GM18867 (cell line): ENCODE data around the gene UROS.

Experiments
- ATAC-seq: cut with Tn5 transposase; IDR thresholded peaks from one replicate; pipeline ENCODE4 v1.9.1; 2021; ENCODE audit warnings: mild to moderate bottlenecking, moderate library complexity; ENCODE audit not compliant: unreplicated experiment

Gene UROS

DNA sequence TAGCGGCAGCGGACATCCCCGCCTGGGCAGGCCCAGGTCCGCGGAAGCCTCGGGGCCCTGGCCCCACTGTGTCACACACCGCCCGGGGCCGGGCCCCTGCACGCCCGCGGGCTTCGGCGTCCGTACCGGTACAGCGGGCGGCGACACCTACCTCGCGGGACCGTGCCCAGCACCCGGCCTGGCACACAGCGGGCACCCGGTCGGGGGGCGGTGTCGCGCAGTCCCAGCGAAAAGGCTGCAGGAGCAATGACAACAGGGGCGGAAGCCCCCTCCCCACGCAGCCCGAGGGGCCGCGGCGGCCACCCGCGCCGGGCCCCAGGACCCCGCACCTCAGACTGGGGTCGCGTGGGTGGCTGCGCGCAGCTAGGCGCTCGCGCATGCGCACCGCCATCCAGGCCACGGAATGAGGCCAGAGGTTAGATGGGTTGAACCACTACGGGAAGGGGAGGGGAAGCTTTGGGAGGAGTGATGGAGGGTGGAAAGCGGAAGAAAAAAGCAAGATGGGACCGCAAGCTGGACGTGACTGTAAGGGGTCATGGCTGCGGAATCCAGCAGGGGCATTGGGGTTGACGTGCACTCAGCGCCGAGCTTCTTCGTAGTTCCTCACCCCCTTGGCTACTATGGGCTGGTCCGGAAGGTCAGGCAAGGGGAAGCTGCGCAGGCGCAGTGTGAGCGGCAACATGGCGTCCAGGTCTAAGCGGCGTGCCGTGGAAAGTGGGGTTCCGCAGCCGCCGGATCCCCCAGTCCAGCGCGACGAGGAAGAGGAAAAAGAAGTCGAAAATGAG is at the start of gene UROS, which contains the start of gene BCCIP:
TSS of gene UROS (minus strand) at position 381 of the 785 bp plus-strand sequence. CDS start 6,759 bp downstream, outside the sequence.
TSS of gene BCCIP (plus strand) at position 669 of the 785 bp plus-strand sequence. CDS start at position 681, 12 bp downstream.
- peak; percentile 75 for ATAC-seq

DNA sequence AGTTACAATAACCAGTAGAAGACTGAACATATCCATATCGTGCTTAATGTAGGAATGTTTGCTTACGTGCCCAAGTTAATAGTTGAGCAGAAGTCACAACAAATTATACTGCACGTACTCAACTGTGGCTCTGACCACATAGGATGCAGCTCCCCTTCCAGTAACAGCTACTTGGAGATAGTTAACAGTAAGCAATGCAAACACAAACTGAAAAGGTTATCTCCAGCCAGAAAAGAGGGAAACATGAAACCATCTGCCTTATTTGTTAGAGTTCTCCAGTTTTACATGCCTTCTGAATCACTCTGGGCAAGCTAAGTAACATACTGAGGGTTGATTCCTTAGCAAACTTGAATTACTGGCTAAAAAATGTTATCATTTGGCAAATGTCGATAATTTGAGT is 48.3 kb upstream of the UROS start:
- no peak for ATAC-seq

DNA sequence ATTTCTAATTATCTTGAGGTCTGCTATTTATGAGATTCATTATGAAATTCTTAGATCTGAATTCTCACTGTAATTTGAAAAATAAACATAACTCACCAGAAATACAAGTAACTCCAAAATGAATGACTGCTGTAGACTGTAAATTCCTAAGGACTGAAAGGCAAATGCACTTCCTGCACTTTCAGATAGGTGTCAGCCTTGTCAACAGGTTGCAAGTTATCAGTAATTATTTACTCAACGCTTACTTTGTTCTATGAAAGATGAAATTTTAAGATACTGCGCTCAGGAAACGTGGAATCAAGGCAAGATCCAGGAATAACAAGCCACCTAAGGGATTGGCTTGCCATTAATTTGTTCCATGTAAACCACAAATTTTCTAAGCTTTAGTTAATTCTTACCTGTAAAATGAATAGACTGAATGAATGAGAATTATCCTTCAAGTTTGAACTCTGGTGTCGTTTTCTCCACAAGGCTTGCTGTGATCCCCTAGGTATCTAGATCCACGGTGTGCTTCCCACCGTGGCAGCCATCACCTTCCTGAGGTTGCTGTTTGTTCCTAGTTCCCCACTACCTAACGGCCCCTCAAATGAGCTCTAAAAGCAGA is 45.4 kb upstream of the UROS start:
- ATAC-seq: peak; percentile 87

DNA sequence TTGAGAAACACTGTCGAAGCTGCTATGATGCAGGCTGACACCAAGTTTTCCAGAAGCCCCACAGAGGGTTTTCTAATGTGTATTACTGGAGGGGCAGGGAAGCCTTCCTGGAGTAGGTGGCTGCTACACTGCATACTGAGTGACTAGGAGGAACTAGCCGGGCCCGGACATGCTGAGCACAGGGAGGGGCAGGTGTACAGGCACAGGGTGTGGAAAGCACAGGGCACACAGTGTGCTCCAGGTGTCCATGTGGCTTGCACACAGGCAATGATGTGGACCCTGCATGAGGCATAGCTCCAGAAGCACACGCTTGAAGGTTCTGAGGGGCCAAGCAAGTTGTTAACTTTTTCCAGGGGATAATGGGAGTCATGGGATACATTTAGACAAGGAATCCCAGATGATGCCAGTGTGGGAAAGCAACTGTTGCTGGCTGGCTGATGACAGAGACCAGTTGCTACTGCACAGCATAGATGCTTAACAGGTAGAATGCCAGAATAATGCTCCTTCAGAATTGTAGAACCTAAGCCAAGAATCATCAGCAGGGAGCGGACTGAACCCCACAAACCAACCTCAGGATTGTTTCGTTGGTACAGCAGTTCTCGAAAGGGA is 43.5 kb upstream of the UROS start:
- ATAC-seq: no peak

DNA sequence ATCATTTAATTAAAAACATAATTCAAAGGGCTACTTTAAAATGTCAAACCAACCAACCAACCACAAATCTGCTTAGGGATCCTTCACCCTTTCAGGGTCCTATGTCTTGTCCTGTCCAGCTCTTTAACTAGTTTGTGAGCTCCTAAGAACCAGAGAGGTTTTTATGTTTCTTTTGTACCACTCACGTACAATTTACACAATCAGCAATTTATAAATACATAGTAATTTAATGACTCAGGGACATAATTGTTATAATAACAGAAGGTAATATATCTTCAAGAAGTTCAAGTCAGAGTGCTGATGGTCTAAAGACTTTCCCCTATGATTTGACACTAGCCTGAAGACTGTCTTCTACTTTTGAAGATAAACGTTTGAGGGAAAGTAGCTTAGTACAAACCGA is 42.1 kb upstream of the UROS start:
- no peak for ATAC-seq

DNA sequence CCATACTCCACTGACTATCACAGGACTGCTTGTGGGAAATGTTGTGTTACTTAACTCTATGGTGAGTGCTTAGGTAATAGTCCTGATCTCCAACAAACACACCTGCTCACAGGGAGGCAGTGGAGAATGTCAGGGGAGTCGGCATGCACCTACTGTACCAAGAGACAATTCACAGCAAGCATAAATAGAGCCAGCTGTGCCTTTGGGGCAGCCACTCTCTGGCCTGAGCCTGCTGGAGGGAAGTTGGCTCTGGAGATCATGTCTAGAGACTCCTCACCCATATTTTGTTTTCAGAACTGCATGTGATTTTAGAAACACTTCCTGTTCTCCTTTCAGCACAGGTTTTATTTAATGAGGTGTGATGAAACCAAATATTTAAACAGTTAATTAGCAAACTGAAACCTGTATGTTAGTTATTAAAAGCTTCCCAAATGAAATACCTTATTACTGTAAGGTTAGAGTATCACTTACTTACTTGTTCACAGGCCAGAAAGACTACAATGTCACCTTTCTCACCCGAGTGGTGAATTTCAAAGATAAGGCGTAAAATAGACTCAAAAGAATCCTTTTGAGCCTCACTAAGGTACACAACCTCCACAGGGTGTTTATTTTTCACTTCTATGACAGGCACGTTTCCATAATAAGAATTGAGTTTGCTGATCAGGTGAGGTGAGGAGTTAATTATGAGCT is 36.2 kb upstream of the UROS start:
- no peak for ATAC-seq

DNA sequence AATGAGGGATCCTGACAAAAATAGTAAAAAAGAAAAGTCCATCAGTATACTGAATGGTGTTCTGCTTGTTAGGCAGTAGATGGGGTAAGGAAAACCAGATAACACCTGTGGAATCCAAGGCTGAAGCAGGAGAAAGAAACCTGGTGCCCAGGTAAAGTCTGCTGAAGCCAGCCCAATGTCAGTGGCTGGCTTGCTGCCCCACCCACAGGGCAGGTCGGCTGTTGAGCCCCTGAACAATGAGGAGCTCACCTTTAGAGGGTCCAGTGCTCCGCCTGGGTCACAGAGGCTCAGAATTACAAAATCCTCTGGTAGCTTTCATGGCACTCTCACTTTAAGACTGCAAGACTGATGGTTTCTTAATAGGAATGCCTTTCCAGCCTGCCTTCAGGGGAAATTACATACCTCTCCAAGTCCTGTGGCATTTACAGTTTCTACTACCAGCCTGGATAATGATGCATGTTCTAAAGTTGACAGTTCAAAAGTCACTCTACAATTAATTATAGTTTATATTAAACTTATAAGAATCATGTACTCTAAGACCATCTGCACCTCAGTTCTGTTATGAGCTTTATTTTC is 34.2 kb upstream of the UROS start:
- ATAC-seq: no peak

DNA sequence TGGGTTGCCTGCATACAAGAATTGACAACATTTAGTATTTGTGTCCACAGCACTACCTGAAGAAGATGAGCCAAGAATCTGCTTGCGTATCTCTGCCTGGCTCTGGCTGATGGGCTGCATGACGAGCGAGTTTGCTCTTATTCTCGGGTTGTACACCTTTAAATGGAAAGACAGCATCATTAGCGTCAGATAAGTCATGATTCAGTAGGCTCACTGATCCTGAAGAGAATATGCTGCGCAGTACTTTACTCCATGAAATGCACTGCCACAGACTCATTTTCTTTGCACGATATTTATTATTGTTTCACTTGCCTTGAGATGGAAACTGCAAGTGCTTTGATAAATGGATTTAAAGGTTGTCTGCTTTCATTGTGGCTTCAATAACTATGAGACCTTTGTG is 29.4 kb upstream of the UROS start:
- no peak for ATAC-seq

DNA sequence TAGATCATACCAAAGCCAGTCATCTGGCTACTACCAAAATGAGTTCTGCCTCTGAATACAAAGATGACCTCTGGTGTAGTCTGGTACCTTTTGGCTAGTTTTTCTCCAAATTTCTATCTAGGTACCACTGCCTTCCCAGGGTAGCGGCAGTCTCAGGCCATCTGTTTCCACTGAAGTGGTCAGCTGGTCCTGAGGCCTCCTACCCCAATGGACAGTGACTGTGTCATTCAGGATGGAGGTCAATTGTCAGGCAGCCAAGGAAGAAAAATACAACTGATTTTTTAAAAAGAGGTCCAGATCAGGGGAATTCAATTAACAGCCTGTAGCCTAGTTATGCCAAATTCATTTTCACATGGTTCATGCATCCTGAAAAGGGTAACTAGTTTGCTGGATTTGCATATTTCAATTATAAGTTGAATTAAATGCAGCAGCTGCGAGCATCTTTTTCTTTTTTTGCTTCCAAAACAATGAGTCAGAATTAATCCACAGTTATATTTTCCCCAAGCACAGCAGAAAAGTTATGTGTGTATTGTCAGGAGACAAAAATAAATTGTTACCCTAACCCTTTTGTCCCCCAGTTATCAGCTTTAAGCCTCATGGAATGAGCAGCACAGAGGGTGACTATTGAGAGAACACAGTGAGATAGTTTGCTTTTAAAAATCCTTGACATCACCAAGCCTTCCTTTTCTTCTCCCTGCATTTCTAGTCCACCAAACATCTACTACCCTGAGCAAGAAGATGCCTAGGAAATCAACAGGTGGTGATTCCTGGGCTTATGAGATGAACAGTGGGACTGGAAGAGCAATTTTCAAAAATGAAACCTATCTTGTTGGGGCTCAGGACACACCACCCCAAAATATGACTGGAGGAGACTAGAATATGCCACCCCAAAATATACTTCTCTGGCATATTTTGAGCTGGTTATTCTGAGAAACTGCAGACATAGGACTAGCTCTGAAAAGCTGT is 28.0 kb upstream of the UROS start:
- no peak for ATAC-seq

DNA sequence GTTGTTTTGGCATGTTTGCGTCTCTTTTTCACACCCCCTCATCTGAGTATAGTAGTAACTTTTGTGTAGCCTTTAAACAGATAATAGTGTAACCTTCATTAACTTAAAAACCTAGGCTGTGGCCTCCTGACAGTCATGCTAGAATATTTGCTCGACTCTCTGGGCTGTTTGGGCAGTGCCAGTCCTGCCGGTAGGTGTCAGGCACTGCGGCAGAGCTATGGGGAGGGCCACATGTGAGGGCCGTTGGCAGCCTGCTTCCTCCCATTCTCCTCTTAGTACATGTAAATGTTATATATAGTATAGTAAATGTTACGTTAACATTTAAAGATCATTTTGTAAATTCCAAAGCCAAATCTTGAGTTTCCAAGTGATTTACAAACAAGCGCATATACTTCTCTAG is 26.4 kb upstream of the UROS start:
- no peak for ATAC-seq

DNA sequence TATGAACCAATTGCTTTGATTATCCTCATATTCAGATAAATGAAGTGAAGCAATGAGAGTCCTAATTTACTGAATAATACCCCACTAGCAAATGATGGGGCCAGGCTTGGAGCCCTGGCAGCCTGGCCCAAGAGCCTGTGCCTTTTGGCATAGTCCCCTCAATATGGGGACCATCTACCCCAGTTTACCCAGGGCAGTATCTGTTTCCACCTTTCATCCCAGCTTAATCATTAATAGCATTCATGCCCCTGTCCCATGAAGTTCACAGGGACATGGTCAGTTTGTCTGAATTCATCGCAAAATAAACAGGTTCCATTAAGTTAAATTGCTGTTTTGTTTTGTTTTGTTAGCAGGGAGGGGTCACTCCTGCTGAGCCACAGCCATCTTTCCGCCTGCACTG is 25.8 kb upstream of the UROS start:
- no peak for ATAC-seq

DNA sequence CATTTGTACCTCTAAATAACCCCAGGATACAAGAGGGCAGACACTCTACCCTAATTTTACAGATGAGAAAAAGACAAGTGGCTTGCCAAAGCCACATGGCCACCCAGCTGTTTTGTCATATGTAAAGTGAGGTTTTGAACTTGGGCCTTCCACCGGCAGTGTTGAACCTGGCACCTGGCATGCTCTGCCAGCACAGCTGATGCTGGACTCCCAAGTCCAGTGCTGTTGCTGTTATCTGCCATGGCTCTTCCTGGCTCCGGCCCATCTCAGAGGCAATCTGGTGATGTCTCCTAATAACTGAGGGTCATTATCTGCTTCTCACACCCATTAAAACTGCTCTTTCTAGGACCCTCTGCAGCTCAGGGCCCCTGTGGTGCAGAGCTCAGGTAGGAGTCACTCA is 25.3 kb upstream of the UROS start:
- no peak for ATAC-seq

DNA sequence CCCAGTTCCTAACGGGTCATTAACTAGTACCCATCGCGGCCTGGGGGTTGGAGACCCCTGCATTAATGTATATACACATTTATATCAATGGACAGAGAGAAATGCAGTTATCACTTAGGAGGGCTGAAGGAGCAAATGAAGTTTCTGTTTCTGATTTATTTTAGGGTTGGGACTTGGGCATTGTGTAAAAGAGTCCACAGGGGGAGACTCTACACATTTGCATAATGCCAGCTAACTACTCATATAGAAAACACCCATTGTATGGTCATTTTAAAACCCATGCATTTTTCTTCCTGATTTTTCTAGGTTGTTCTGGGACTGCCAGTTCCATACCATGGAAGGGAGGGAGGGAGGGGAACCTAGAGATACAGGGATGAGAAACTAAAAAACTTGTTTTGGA is 23.8 kb upstream of the UROS start:
- peak; percentile 52 for ATAC-seq

DNA sequence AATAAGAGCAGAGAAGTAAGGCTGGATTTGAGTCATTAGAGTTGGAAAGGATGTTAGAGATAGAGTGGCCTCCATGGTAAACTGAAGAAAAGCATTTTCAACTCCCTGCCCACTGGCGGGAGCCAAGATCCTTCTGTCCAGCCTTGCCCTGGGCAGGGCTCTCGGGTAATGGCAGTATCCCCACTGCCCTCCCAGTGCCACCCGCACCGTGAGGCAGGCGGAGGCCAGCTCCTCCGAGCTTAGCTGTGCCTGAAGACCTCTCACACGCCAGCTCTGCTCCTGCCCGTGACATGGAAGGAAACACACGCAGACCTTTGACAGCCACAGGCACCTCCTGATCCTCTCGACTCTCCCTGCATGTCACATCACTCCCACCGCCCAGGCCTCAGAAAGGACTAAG is 22.6 kb upstream of the UROS start:
- no peak for ATAC-seq

DNA sequence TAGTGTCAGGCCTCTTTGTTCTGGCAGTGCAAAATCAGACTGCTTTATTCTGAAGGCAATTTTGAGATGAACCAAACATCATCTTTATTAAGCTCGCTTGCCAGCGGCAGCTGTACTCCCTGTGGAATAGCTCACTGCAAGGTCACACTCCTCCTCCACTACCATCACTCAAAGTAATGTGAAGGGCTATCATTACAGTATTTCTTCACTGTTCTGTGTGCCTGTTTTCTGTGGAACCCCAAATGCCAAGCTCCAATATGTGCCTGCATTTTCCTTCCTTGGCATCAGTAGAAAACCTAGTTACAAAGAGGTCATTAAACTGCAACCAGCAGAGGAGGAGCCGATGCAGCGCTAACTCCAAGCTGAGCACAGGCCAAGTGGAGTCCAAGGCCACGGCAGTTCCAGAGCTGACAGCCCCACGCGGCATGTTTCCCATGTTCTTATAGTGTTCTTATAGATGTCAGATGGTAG is 21.7 kb upstream of the UROS start:
- no peak for ATAC-seq

DNA sequence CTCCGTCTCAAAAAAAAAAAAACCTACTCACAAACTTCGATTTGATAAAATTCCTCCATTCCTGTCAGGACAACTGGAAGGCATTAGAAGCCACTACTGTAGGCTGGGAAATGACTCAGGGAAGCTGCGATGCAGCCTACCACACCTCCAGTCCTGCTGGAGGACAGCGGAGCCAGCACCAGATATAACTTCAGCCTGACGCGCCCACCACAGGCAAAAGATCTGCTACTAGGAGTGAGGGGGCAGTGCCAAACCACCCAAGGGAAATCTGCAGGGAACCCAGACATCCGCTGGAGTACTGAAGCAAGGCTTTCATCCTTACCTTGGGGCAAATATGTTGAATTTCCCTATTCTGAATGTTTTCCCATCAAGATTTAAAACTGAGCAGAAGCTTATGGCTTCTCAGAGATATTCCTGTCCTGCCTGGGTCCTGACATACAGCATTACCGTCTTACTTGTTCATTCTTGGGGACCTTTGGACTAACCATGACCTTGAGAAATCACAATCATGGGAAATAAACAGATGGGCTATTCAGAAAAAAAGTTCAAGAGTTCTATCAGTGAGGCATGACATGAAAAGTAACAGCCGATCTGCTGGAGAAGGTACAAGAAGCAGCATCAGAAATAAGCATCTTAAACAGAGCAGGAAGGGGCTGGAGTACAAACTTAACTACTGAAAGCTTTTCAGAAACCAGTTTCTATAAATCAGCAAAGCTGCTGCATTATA is 20.7 kb upstream of the UROS start:
- ATAC-seq: no peak

DNA sequence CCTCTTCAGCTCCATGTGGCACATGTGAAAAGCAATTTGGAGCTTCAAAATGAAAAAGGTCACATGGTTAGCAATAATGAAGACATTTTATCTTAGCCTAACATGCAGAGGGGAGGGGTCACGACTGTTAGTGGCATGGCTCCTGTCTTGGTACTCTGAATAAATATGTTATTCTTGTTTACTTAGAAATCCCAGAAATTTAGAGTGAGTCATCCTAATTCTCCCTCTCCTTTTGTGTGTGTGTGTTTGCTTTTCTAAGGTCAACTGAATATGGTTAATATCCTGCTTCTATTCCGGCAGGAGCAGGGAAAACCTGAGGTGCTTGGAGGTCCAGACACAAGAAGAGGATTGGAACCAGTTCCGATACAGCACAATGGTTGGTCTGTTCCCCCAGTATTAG is 17.9 kb upstream of the UROS start:
- no peak for ATAC-seq

DNA sequence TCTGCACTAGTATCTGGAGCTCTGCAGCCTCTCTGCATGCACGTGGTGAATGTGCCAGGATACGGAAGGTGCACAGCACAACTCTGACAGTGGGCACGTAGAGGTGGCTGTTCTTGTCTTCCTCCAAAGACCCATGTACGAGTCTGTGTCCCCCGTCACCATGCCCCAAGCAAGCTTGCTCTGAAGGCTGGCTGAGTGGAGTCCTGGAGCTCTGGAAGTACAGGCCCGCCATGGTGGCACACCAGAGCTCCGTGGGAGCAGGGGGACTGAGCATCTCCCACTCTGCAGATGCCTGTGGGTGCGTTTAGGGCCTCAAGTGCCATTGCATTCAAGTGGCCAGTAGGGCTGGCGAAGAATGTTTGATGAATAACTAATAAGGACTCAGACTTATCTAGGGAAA is 17.3 kb upstream of the UROS start:
- no peak for ATAC-seq
